DMS79 (cell line): ENCODE results near the gene ACVR2A.

Source experiments
- DNase-seq: peaks from one replicate; lab custom pipeline; 2025; lab: John Stamatoyannopoulos, UW

Gene ACVR2A

GRCh38 chr2:147855316-147855715 is 10.5 kb downstream of the ACVR2A start:
- no peak for DNase-seq

GRCh38 chr2:147855977-147856376 is 11.1 kb downstream of the ACVR2A start:
- no peak for DNase-seq

- DNase-seq: no peak
Measured at GRCh38 chr2:147860009-147860408, 15.2 kb downstream of the ACVR2A start.

GRCh38 chr2:147862859-147863516 is 18.2 kb downstream of the ACVR2A start:
- no peak for DNase-seq

- no peak for DNase-seq
Measured at GRCh38 chr2:147863835-147864234, 19.0 kb downstream of the ACVR2A start.

GRCh38 chr2:147865560-147865959 is 20.7 kb downstream of the ACVR2A start:
- no peak for DNase-seq

GRCh38 chr2:147867050-147867449 is 22.2 kb downstream of the ACVR2A start:
- no peak for DNase-seq

- no peak for DNase-seq
Measured at GRCh38 chr2:147869934-147870333, 25.1 kb downstream of the ACVR2A start.

GRCh38 chr2:147872967-147873366 is 28.1 kb downstream of the ACVR2A start:
- no peak for DNase-seq

- no peak for DNase-seq
Measured at GRCh38 chr2:147873859-147874483, 29.1 kb downstream of the ACVR2A start.

GRCh38 chr2:147879846-147880245 is 35.0 kb downstream of the ACVR2A start:
- DNase-seq: no peak

- DNase-seq: no peak
Measured at GRCh38 chr2:147882631-147883030, 37.8 kb downstream of the ACVR2A start.

- DNase-seq: no peak
Measured at GRCh38 chr2:147884830-147885229, 40.0 kb downstream of the ACVR2A start.

GRCh38 chr2:147886136-147886535 is 41.3 kb downstream of the ACVR2A start:
- no peak for DNase-seq

GRCh38 chr2:147888680-147889079 is 43.9 kb downstream of the ACVR2A start:
- DNase-seq: no peak

- DNase-seq: no peak
Measured at GRCh38 chr2:147904051-147904450, 59.2 kb downstream of the ACVR2A start.

GRCh38 chr2:147909178-147909577 is 64.3 kb downstream of the ACVR2A start:
- DNase-seq: no peak

- peak; percentile 26 for DNase-seq
Measured at GRCh38 chr2:147910990-147911473, 66.2 kb downstream of the ACVR2A start.

- peak; percentile 53 for DNase-seq
Measured at GRCh38 chr2:147913701-147914480, 69.1 kb downstream of the ACVR2A start.

- no peak for DNase-seq
Measured at GRCh38 chr2:147916067-147916466, 71.2 kb downstream of the ACVR2A start.

- DNase-seq: no peak
Measured at GRCh38 chr2:147916723-147917122, 71.9 kb downstream of the ACVR2A start.

- DNase-seq: no peak
Measured at GRCh38 chr2:147917161-147917560, 72.3 kb downstream of the ACVR2A start.

GRCh38 chr2:147923846-147924245 is 79.0 kb downstream of the ACVR2A start:
- no peak for DNase-seq
